ENCODE results near the gene TPBG.

Gene TPBG

DNA sequence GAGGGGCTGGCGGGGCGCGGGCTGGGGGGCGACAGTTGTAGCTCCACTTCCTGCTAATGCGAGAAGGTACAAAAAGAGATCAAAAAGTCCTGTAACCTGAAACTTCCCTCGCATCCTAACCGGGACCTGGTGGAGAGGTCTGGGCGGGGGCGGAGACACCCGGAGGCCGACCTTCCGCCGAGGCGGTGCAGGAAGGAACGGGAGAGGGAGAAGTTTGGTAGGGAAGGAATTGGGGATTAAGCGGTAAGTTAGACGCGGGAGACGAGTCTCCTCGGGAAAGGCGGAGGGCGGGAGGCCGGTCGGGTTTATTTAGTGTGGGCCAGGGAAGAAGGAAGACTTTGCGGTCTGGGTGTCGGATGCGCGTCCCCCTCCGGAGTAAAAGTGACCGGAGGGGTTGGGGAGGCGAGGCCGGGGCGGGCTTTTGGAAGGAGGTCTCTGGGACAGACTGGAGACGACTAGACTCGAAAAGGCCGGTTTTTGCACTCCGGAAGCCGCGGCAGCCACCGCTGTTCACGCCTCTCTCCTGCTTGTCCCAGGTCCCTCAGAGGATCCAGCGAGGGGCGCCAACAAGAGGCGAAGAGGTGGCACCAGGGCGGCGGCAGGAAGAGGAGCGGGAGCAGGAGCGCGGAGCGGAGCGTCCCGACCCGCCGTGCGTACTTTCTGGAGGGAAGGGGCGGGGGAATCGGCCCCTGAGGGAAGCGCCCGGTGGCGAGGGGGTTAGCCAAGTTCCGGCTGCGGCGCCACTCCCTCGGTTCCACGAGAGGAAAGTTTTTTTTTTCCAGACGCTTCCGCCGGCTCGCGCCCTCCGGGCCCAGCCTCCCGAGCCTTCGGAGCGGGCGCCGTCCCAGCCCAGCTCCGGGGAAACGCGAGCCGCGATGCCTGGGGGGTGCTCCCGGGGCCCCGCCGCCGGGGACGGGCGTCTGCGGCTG is 734 bp downstream of the TPBG start:
- no peak for DNase-seq (ENCODE audit: extremely low read depth, low read depth)
- TF ChIP-seq, protein P1, sequence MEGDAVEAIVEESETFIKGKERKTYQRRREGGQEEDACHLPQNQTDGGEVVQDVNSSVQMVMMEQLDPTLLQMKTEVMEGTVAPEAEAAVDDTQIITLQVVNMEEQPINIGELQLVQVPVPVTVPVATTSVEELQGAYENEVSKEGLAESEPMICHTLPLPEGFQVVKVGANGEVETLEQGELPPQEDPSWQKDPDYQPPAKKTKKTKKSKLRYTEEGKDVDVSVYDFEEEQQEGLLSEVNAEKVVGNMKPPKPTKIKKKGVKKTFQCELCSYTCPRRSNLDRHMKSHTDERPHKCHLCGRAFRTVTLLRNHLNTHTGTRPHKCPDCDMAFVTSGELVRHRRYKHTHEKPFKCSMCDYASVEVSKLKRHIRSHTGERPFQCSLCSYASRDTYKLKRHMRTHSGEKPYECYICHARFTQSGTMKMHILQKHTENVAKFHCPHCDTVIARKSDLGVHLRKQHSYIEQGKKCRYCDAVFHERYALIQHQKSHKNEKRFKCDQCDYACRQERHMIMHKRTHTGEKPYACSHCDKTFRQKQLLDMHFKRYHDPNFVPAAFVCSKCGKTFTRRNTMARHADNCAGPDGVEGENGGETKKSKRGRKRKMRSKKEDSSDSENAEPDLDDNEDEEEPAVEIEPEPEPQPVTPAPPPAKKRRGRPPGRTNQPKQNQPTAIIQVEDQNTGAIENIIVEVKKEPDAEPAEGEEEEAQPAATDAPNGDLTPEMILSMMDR (IDR thresholded peaks at IDR 0.05; ENCODE audit: low read depth, low read length, missing control alignments): no peak
- H3K4me3 ChIP-seq (replicated peaks; ENCODE audit: low read depth, low read length): peak overlapping the region; percentile 93

DNA sequence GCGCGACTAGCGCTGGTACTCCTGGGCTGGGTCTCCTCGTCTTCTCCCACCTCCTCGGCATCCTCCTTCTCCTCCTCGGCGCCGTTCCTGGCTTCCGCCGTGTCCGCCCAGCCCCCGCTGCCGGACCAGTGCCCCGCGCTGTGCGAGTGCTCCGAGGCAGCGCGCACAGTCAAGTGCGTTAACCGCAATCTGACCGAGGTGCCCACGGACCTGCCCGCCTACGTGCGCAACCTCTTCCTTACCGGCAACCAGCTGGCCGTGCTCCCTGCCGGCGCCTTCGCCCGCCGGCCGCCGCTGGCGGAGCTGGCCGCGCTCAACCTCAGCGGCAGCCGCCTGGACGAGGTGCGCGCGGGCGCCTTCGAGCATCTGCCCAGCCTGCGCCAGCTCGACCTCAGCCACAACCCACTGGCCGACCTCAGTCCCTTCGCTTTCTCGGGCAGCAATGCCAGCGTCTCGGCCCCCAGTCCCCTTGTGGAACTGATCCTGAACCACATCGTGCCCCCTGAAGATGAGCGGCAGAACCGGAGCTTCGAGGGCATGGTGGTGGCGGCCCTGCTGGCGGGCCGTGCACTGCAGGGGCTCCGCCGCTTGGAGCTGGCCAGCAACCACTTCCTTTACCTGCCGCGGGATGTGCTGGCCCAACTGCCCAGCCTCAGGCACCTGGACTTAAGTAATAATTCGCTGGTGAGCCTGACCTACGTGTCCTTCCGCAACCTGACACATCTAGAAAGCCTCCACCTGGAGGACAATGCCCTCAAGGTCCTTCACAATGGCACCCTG is 1.6 kb downstream of the TPBG start:
- DNase-seq (ENCODE audit: extremely low read depth, low read depth): no peak

DNA sequence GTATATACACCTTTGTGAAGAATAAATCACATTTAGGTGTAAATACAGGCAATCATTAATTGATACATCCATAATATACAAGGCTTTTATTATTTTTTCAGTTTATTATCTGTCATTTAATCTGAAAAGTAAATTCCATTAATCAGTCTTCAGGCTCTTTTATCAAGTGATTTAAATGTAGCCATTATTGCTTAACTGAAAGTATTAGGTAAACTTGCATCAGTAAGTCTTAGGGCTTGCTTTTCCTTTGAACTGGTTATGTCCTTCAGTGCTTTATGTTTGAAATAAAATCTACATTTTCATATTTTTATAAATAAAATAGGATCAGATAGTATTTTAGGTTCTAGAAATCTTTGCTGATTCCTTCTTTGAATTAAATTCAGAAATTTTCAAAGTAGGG is 4.1 kb downstream of the TPBG start:
- H3K4me3 ChIP-seq (replicated peaks; ENCODE audit: low read depth, low read length): no peak overlapping the region
- DNase-seq (ENCODE audit: extremely low read depth, low read depth): no peak
- TF ChIP-seq, protein P1 (IDR thresholded peaks at IDR 0.05; ENCODE audit: low read depth, low read length, missing control alignments): no peak

More for the DNA sequence above, 1.6 kb downstream of the TPBG start:
- TF ChIP-seq, protein P1 (IDR thresholded peaks at IDR 0.05; ENCODE audit: low read depth, low read length, missing control alignments): no peak
- peak overlapping the region; percentile 93 for H3K4me3 ChIP-seq (replicated peaks; ENCODE audit: low read depth, low read length)

DNA sequence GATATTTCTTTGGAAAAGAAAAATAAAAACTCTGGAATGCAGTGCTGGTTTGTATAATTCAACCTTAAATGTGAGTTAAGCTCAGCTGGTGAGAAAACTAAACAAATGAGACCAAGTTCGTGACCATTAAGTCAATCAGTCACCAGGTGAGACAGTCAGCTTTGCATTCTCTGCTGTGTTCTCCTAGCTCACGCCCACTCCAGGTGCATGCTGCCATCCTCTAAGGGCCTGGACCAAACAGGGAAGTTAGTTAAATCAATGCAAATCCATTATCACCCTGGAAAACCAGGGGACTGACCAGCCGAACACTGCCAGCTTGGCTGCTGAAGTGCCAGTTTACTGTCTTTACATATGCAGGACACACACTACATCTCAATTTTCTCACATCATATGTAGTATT is 7.2 kb downstream of the TPBG start:
- H3K4me3 ChIP-seq (replicated peaks; ENCODE audit: low read depth, low read length): no peak overlapping the region
- TF ChIP-seq, protein P1 (IDR thresholded peaks at IDR 0.05; ENCODE audit: low read depth, low read length, missing control alignments): no peak
- DNase-seq (ENCODE audit: extremely low read depth, low read depth): no peak

DNA sequence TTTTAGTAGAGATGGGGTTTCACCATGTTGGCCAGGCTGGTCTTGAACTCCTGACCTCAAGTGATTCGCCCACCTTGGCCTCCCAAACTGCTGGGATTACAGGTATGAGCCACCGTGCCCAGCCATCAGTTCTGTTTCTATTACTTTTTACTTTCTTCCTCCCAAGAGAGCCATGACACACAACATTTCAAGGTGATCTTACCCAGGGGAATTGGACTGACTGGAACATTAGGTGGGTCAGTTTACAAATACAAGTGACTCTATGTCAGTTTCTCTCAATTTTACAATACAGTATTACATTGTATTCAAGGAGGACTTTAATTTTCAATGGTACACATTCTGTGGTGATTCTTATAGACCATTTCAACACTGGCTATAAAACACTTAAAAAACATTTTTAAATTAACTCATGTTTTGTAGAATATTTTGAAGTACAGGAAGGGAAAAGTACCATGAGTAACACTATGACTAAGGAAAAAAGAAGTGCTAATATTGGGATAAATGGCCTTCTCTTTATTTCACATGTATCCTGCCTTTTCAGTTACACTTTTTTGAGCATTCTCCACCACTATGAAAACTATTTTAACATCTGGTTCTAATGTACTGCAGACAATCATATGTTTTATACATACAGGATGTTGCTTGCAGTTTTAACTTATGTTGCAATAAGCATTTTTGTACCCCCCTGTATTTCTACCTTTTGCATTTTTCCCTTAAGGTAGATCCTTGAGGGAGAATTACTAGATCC is 8.4 kb downstream of the TPBG start:
- TF ChIP-seq, protein P1 (IDR thresholded peaks at IDR 0.05; ENCODE audit: low read depth, low read length, missing control alignments): no peak
- no peak for DNase-seq (ENCODE audit: extremely low read depth, low read depth)
- no peak overlapping the region for H3K4me3 ChIP-seq (replicated peaks; ENCODE audit: low read depth, low read length)

DNA sequence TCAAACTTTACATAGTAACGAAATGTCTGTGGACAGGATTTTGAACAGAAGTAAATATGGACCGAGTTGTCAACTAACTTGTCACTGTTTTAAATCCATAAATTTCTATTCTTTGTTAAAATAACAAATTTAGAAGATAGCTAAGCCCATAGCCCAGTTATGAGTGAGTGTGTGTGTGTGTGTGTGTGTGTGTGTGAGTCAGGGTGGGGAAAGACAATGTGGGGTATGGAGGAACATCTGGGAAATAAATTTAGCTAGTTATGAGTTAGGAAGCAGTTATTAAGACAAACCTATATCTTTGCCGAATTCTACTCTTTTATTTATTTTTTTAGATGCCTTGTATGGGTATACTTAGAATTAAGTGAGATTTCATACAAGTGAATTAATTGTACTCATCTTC is 9.0 kb downstream of the TPBG start:
- H3K4me3 ChIP-seq (replicated peaks; ENCODE audit: low read depth, low read length): no peak overlapping the region
- TF ChIP-seq, protein P1 (IDR thresholded peaks at IDR 0.05; ENCODE audit: low read depth, low read length, missing control alignments): no peak

More for the DNA sequence above, 9.0 kb downstream of the TPBG start:
- no peak for DNase-seq (ENCODE audit: extremely low read depth, low read depth)
